IPS-NIHi7 (cell line): Measurements from ENCODE around the gene ZNF621.
A peak's percentile ranks its signal among the peaks of the same experiment; 100 is the strongest.

ENCODE experiments used
- DNase-seq: peaks from one replicate; pipeline ENCODE4 v3.0.0; 2012; ENCODE audit warnings: mixed read lengths; ENCODE audit errors: extremely low spot score

ZNF621 gene

DNA sequence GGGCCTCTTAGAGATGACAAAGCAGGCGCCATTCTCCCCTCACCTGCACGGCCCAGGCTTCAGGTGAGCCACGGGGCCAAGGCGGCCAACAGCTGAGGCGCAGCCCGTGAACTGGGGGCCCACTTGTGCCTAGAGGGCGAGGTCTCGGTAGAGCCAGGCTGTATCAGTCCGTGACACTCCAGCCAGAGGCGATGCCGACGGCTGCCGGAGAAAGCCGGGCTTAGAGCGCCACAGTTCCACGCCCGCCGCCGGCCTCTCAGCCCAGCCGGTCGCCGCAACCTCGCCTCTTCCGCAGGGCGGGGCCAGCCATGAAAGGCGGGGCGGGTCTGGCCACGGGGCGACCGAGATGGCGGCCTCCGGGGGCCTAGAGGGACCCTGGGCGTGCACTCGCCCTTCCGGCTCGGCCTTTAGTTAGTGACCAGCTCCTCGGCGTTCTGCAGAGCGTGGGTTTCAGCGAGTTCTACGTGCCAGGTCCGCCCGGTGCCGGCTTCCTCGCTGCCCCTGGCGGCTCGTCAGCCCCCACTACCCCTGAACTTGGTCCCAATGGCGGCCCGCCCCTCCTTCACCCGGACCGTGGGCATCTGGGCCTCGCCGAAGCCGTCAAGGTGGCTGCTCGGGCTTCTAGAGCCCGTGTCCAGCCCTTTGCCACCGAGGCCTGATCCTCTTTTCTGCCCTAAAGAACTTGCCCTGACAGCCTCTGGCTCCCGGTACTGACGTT lies at the start of gene ZNF621:
Gene ZNF621 (plus strand): TSS at position 393 of the 718 bp plus-strand sequence. CDS start 881 bp downstream, outside the sequence.
- peak; percentile 98 for DNase-seq

- DNase-seq = peak; percentile 79
These were observed 48.0 kb upstream of the ZNF621 start, which contains the start of gene ZNF619 for GRCh38 chr3:40476478-40477470. Gene ZNF619 (plus strand): TSS chr3:40477122. CDS start chr3:40477980, 858 bp downstream.

DNA sequence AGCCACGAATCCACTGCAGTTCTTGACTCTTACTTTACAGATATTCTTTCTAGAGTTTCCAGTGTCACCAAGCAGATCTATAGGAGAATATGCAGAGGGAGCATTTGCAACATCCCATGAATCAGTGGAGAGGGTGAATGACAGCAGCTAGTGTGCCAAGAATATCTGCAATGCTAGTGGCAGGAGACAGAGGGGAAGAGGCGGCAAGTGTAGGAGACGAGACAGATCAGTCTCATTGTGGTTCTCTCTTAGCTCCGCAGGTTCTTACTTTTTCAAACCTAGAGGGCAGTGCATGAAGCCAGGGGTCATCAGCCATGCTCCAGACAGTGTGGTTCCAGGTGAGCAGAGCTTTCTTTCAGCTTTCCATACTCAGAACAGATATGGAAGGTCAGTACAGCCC lies 47.1 kb upstream of the ZNF621 start:
- no peak for DNase-seq

- DNase-seq = no peak
These were observed 37.6 kb upstream of the ZNF621 start for GRCh38 chr3:40487172-40487571.

DNA sequence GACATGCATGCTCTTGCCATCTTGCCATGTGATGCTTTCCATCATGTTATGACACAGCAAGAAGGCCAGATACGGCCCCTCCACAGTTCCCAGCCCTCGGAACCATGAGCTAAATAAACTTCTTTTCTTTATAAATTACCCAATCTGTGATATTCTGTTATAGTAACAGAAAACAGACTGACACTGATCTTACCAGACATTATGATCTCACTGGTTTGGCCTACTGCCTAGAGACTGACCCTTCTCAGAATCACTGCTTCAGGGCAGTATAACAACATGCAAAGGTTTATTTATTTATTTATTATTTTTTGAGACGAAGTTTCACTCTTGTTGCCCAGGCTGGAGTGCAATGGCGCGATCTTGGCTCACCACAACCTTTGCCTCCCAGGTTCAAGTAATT lies 33.8 kb upstream of the ZNF621 start:
- DNase-seq = no peak

- peak; percentile 16 for DNase-seq
These were observed 30.1 kb upstream of the ZNF621 start for GRCh38 chr3:40494698-40495097.

DNA sequence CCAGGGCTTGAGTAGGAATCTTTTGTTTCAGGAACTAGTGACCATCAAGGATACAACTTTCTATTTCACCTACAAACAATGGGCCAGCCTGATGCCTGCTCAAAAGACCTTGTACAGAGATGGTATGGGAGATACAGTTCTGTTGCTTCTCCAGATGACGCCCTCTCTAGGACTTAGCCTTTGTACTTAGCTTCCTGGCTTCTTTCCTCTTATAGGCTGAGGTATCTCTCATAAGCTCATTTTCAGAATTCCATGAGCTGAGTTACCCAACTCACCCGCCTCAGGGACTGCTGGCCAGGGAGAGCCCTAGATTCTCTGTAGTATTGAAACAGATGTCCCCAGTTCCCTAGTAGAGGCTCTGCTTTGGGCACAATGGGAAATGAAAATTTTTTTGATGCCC lies 27.5 kb upstream of the ZNF621 start:
- no peak for DNase-seq

GRCh38 chr3:40499952-40500351 lies 24.8 kb upstream of the ZNF621 start:
- no peak for DNase-seq

GRCh38 chr3:40502034-40502433 lies 22.7 kb upstream of the ZNF621 start:
- DNase-seq = no peak

GRCh38 chr3:40504636-40505430 lies 19.9 kb upstream of the ZNF621 start:
- DNase-seq = no peak

DNA sequence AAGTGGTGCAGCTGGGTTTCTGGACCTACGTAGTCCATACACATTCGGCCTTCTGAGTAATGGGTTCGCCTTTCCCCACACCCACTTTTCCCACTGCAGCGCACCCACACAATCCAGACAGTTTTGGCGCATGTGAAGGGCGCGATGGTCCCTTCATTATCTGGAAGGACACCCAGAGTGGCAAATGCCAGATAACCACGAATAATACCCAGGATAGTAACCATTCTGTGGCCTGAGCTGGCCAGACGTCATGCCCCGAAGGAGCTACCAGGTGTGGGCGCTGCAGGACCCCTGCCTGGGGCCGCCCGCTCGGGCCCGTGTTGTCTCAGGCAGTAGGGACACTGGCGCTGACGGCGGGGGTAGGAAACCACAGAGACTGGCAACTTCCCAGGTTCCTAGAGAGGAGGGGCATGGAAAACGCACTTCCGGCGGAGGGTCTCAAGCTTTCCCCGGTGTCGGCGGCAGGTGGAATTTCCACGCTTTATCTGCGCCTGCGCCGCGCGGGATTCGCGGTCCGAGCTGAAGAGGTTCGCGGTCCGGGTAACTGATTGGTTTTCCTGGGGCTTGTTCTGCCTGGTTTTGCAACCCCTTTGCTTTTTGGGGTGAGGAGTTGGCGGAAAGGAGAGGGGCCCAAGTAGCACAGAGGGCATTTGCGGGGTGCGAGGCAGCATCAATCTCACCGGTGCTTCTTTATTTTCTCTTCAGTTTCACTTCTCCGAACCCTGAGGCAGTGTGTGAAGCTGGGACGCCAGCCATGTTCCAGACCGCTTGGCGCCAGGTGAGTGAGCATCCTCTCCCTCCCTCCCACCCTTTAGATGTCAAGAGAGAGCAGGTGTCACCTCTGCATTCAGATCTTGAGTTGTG lies 18.9 kb upstream of the ZNF621 start, which contains the start of gene ZNF620:
Gene ZNF620 (plus strand): TSS at position 441 of the 864 bp plus-strand sequence. CDS start 314 bp downstream, at position 755.
- peak; percentile 94 for DNase-seq

GRCh38 chr3:40511031-40511718 lies 13.6 kb upstream of the ZNF621 start:
- no peak for DNase-seq

- no peak for DNase-seq
These were observed 8.6 kb upstream of the ZNF621 start for GRCh38 chr3:40516201-40516600.

GRCh38 chr3:40518067-40518466 lies 6.7 kb upstream of the ZNF621 start:
- no peak for DNase-seq

DNA sequence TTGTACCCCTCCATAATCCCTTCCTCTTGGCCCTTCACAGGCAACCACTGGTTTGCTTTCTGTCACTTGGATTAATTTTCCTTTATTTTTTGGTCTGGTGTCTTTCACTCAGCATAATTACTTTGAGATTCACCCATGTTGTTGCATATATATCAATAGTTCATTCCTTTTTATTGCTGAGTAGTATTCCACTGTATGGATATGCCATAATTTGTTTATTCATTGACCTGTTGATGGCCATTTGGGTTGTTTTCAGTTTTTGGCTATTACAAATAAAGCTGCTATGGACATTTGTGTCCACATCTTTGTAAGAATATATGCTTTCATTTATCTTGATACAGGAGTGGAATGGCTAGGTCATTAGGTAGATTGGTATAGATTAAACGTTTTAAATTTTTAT lies 5.9 kb upstream of the ZNF621 start:
- DNase-seq = no peak

GRCh38 chr3:40521254-40521653 lies 3.5 kb upstream of the ZNF621 start:
- no peak for DNase-seq

- no peak for DNase-seq
These were observed 979 bp upstream of the ZNF621 start for GRCh38 chr3:40523781-40524180.

DNA sequence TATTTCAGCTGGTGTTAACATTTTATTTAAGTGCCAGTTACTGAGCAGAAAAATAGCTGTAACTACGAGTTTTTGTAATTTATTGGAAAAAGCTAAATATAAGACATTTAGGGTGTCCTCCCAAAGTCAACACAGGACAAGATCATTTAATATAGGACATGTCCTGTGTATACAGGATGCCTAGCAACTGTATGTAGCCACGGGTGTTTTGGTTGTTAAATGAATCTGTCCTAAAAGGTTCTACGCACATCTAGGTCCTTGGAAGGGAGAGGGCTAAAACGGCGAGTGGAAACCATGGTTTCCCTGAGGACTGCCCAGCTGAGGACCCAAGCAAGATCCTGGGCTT lies 565 bp upstream of the ZNF621 start:
- no peak for DNase-seq

GRCh38 chr3:40528426-40528825 lies 3.7 kb downstream of the ZNF621 start:
- no peak for DNase-seq

DNA sequence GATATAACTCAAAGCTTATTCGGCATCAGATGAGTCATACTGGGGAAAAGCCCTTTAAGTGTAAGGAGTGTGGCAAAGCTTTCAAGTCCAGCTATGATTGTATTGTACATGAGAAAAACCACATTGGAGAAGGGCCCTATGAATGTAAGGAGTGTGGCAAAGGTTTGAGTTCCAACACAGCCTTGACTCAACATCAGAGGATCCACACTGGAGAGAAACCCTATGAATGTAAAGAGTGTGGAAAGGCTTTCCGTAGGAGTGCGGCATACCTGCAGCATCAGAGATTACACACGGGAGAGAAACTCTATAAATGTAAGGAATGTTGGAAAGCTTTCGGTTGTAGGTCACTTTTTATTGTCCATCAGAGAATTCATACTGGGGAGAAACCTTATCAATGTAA lies 7.5 kb downstream of the ZNF621 start:
- no peak for DNase-seq
